HL-60 (cell line): ENCODE measurements around the gene GABRB1.

ENCODE experiments used
- TF ChIP-seq, protein P1 (sequence below): IDR thresholded peaks from one replicate; pipeline ENCODE4 v1.5.1; 2011; ENCODE audit warnings: low read length, control low read depth, inconsistent platforms; ENCODE audit not compliant: insufficient read depth
- TF ChIP-seq, protein P2 (sequence below): IDR thresholded peaks from 2 replicates; pipeline ENCODE4 v1.6.1; 2012; ENCODE audit warnings: low read depth; ENCODE audit not compliant: insufficient replicate concordance

DNA sequence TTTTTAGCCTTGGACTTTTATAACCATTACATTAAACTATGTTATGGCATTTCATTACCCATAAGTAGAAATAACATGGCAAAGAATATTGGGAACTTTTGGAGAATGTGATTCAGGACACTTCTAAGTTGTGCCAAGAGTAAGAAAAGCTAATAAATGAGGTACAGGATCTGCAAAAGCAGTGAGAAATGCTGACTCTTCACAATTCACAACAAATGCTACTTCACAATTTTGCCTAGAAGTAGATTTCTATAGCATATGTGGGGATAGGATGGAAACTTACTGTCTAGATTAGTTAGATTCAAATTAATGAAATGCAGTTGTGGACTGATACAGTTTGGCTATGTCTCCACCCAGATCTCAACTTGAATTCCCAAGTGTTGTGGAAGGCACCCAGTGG, 258.4 kb downstream of the GABRB1 start:
- TF ChIP-seq, protein P1, sequence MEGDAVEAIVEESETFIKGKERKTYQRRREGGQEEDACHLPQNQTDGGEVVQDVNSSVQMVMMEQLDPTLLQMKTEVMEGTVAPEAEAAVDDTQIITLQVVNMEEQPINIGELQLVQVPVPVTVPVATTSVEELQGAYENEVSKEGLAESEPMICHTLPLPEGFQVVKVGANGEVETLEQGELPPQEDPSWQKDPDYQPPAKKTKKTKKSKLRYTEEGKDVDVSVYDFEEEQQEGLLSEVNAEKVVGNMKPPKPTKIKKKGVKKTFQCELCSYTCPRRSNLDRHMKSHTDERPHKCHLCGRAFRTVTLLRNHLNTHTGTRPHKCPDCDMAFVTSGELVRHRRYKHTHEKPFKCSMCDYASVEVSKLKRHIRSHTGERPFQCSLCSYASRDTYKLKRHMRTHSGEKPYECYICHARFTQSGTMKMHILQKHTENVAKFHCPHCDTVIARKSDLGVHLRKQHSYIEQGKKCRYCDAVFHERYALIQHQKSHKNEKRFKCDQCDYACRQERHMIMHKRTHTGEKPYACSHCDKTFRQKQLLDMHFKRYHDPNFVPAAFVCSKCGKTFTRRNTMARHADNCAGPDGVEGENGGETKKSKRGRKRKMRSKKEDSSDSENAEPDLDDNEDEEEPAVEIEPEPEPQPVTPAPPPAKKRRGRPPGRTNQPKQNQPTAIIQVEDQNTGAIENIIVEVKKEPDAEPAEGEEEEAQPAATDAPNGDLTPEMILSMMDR = no peak
- TF ChIP-seq, protein P2, sequence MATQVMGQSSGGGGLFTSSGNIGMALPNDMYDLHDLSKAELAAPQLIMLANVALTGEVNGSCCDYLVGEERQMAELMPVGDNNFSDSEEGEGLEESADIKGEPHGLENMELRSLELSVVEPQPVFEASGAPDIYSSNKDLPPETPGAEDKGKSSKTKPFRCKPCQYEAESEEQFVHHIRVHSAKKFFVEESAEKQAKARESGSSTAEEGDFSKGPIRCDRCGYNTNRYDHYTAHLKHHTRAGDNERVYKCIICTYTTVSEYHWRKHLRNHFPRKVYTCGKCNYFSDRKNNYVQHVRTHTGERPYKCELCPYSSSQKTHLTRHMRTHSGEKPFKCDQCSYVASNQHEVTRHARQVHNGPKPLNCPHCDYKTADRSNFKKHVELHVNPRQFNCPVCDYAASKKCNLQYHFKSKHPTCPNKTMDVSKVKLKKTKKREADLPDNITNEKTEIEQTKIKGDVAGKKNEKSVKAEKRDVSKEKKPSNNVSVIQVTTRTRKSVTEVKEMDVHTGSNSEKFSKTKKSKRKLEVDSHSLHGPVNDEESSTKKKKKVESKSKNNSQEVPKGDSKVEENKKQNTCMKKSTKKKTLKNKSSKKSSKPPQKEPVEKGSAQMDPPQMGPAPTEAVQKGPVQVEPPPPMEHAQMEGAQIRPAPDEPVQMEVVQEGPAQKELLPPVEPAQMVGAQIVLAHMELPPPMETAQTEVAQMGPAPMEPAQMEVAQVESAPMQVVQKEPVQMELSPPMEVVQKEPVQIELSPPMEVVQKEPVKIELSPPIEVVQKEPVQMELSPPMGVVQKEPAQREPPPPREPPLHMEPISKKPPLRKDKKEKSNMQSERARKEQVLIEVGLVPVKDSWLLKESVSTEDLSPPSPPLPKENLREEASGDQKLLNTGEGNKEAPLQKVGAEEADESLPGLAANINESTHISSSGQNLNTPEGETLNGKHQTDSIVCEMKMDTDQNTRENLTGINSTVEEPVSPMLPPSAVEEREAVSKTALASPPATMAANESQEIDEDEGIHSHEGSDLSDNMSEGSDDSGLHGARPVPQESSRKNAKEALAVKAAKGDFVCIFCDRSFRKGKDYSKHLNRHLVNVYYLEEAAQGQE = no peak
